GM21786 (cell line): ENCODE measurements around the gene LRRK1.

Experiments
- ATAC-seq: cut with Tn5 transposase; IDR thresholded peaks from one replicate; pipeline ENCODE4 v1.9.1; 2021; ENCODE audit not compliant: unreplicated experiment

Gene LRRK1

GRCh38 chr15:101020451-101020850, 101.3 kb downstream of the LRRK1 start:
- ATAC-seq = no peak

GRCh38 chr15:101020945-101021344, 101.8 kb downstream of the LRRK1 start:
- ATAC-seq = no peak

- no peak for ATAC-seq
These were observed 103.1 kb downstream of the LRRK1 start for GRCh38 chr15:101022306-101022705.

- ATAC-seq = no peak
These were observed 103.7 kb downstream of the LRRK1 start for GRCh38 chr15:101022876-101023275.

GRCh38 chr15:101023501-101024072, 104.4 kb downstream of the LRRK1 start:
- ATAC-seq = no peak

GRCh38 chr15:101024073-101024695, 105.0 kb downstream of the LRRK1 start:
- ATAC-seq = no peak

- ATAC-seq = no peak
These were observed 105.7 kb downstream of the LRRK1 start for GRCh38 chr15:101024706-101025500.

- ATAC-seq = no peak
These were observed 106.3 kb downstream of the LRRK1 start for GRCh38 chr15:101025501-101025885.

GRCh38 chr15:101025896-101026631, 106.9 kb downstream of the LRRK1 start:
- ATAC-seq = no peak

GRCh38 chr15:101026656-101027272, 107.6 kb downstream of the LRRK1 start:
- no peak for ATAC-seq

- no peak for ATAC-seq
These were observed 108.2 kb downstream of the LRRK1 start for GRCh38 chr15:101027273-101027901.

GRCh38 chr15:101027920-101028319, 108.8 kb downstream of the LRRK1 start:
- ATAC-seq = no peak

- no peak for ATAC-seq
These were observed 109.2 kb downstream of the LRRK1 start for GRCh38 chr15:101028321-101028720.

GRCh38 chr15:101028772-101029438, 109.7 kb downstream of the LRRK1 start:
- no peak for ATAC-seq

- ATAC-seq = no peak
These were observed 111.0 kb downstream of the LRRK1 start for GRCh38 chr15:101029971-101030661.

GRCh38 chr15:101031213-101031612, 112.1 kb downstream of the LRRK1 start:
- no peak for ATAC-seq

GRCh38 chr15:101033801-101034200, 114.6 kb downstream of the LRRK1 start:
- ATAC-seq = no peak

GRCh38 chr15:101035611-101036010, 116.5 kb downstream of the LRRK1 start:
- peak; percentile 71 for ATAC-seq

- no peak for ATAC-seq
These were observed 117.0 kb downstream of the LRRK1 start for GRCh38 chr15:101036189-101036588.
